GM18858 (cell line): ENCODE data around the gene TFCP2L1.

ENCODE experiments used
- ATAC-seq: cut with Tn5 transposase; IDR thresholded peaks from one replicate; pipeline ENCODE4 v1.9.1; 2021; ENCODE audit not compliant: unreplicated experiment

Gene TFCP2L1

DNA sequence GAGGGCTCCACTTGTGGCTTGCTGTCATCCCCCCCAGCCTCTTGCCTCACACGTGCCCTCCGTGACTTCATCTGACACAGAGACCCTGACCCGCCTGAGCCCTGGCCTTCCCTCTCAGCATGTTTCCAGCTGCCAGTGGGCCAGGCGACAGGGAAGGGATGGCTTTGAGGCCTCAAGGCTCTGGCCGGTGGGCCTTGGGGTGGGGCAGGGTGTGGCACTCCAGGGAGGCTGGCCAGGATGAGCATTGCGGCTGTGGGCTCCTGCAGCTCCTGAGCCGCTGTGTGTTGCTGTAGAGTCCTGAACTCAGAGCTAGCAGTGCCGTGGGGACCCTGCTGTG lies 85.0 kb downstream of the TFCP2L1 start:
- ATAC-seq, result no peak

DNA sequence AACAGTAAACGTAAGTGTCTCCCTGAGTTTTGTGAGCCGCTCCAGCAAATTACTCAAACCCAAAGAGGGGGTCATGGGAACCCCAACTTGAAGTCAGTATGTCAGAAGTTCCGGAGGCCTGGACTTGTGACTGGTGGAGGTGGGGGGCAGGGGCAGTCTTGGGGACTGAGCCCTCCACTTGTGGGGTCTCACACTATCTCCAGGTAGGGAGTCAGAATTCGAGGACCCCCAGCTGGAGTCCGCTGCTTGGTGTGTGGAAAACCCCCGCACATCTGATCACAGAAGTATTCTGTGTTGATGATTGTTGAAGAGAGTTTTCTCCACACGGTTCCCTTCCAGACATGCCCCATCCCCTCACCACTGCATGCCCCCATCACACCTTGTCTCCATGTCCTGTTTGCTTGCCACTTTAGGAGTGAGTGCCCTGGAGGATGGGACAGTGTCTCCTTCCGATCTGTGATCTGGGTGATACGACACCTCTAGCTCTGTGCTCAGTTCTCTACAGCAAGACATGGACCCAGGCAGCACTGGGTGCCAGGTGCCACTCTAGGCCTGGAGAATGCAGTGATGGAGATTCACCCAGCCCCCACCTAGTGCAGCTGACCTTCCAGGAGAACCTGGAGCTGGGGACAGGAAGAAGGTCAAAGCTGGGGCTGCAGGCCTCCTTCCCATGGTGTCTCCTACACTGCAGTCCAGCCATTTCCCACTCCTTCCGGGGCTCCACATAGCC lies 85.6 kb downstream of the TFCP2L1 start:
- no peak for ATAC-seq

GRCh38 chr2:121197369-121198091 lies 87.5 kb downstream of the TFCP2L1 start:
- ATAC-seq, result no peak

- ATAC-seq, result no peak
These were observed 88.2 kb downstream of the TFCP2L1 start for GRCh38 chr2:121196849-121197155.

- no peak for ATAC-seq
These were observed 88.7 kb downstream of the TFCP2L1 start for GRCh38 chr2:121196132-121196848.

DNA sequence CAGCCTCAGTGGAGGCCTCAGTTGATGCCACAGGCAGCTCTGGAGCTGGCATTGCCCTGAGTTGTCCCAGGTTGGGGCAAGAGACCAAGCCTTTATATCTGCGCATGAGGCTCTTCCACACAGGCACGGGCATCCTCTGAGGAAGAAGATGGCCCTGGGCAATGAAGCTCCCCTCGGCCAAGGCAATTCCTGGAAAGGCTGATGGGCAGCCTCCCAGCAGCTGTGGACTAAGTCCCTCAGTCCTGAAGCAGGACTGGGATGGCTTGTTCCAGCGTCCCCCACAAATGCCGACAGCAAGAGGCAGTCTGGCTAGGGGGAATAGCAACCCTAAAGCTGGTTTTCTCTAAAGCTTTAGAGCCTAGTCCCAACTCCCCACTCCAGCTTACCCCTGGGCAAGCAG lies 90.0 kb downstream of the TFCP2L1 start:
- no peak for ATAC-seq

GRCh38 chr2:121194626-121195025 lies 90.4 kb downstream of the TFCP2L1 start:
- no peak for ATAC-seq

- ATAC-seq, result no peak
These were observed 91.8 kb downstream of the TFCP2L1 start for GRCh38 chr2:121193185-121193584.

GRCh38 chr2:121192576-121192975 lies 92.4 kb downstream of the TFCP2L1 start:
- no peak for ATAC-seq

DNA sequence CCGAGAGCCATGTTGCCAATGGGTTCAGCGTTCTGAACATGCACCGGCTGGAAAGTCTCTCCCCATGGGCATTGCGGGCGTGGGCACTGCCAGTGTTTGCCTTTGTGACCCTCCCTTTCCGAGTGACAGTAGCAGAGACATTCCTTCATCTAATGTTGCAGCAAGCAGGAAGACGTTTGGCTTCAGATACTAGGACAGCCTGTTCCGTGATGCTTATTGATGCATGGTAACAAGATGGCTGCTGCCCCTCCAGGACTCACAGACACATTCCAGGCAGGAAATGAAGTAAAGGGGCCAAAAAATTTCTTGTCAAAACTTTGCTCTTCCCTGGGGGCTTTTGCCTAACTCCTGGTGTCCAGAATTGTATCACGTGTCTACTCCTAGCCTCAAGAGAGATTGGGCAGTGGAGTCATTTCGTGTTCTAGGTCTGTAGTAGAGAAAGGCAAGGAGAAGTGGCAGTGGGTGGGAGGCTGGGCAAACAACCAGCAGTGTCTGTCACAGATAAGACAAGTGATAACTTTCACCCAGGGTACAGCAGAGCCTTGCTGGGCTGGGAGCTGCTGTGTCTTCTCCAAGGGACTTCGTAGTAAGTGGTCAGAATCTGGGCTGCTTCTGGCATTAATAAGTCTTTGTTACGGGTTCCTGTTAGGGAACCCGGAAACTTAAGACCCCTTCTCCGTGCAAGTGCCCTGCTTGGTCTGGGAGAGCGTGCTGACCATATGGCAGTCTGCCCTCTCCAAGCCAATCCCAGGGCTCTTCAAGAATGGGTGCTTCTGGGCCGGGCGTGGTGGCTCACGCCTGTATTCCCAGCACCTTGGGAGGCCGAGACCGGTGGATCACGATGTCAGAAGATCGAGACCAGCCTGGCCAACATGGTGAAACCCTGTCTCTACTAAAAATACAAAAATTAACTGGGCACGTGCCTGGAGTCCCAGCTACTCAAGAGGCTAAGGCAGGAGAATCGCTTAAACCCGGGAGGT lies 93.5 kb downstream of the TFCP2L1 start:
- ATAC-seq, result no peak

DNA sequence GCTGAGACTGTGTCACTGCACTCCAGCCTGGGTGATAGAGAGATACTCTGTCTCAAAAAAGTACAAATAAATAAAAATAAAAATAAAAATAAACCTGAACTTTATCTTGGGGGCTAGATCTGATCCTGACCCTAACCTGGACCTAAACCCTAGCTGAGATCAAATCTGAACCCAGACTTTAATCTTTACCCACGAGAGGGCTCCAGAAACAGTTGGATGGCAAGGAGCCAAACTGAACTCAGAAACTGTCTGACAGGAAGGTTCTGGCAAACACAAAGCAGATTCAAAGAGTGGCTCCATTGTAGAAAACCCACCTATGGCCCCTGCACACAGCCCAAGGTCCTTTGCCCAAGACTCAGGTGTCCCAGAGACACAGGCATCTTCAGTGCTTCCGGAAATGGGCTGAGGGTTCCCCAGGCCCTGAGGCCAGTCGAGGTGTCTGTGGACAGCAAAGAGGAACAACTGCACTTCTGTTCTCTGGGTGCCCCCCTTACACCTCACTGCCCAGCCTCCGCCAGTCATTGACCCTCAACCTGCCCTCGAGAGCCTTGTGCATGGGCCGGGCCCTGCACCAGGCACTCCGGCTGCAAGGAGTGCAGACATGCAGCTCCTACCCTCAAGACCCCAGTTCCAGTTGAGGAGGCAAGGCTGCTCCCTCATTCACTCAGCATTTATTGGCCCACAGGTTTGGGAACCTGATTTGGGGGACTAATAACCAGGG lies 95.2 kb downstream of the TFCP2L1 start:
- no peak for ATAC-seq

- no peak for ATAC-seq
These were observed 96.0 kb downstream of the TFCP2L1 start for GRCh38 chr2:121189011-121189410.

DNA sequence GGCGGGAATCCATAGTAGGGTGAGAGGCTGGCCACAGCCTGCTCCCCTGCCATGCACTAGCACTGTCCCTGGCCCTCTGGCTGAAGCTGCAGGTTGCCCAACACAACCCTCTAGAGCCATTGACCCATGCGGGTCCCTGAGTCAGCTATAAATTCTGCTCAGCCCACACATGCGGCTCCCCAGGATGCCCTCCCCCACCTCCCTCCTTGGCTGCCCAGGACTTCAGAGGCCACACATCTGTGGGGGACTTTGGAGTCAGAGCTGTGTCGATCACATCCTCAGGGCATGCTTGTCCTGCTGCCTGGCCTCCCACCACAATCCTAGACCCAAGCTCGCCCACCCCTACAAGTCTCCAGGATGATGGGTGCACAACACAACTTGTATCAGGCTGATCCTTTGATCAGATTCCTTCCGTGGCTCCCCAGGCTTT lies 97.0 kb downstream of the TFCP2L1 start:
- ATAC-seq, result no peak

DNA sequence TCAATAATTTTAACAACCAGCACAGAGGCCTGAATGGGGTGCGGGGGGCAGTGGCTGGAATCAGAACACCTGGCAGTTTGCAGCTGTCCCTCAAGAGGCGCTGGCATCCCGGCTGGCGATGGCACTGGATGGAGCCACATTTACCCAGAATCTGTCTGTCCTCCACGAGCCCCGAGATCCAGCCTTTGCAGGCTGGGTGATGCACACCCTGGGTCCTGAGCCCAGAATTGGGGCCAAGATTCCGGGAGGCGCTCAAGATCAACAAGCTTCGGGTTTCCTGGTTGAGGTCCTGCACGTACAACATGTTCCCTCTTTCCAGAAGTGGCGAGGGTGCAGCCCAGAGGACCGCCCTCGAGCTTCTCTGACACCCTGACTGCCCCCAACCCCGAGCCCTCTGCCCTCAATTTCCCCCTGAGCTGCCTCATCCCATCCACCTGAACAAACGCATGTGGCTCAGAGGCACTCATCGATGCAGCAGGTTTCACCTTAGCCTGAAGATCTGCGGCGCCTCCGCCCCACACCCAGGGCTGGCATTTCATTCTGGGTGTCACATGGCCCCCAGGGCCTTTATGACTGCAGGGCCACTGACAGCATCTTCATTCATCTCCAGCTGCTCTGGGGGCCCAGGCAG lies 97.5 kb downstream of the TFCP2L1 start:
- no peak for ATAC-seq

GRCh38 chr2:121186261-121186660 lies 98.7 kb downstream of the TFCP2L1 start:
- no peak for ATAC-seq

GRCh38 chr2:121185571-121186074 lies 99.4 kb downstream of the TFCP2L1 start:
- no peak for ATAC-seq

GRCh38 chr2:121185111-121185510 lies 99.9 kb downstream of the TFCP2L1 start:
- no peak for ATAC-seq

- no peak for ATAC-seq
These were observed 100.6 kb downstream of the TFCP2L1 start for GRCh38 chr2:121184248-121184862.

- ATAC-seq, result no peak
These were observed 102.5 kb downstream of the TFCP2L1 start for GRCh38 chr2:121182520-121182919.
